Fibroblast of skin of scalp (primary cell): ENCODE measurements around the gene AP2A2.

Experiments
- DNase-seq: peaks from one replicate; pipeline ENCODE4 v3.0.0-alpha.2; 2013

AP2A2 gene

DNA sequence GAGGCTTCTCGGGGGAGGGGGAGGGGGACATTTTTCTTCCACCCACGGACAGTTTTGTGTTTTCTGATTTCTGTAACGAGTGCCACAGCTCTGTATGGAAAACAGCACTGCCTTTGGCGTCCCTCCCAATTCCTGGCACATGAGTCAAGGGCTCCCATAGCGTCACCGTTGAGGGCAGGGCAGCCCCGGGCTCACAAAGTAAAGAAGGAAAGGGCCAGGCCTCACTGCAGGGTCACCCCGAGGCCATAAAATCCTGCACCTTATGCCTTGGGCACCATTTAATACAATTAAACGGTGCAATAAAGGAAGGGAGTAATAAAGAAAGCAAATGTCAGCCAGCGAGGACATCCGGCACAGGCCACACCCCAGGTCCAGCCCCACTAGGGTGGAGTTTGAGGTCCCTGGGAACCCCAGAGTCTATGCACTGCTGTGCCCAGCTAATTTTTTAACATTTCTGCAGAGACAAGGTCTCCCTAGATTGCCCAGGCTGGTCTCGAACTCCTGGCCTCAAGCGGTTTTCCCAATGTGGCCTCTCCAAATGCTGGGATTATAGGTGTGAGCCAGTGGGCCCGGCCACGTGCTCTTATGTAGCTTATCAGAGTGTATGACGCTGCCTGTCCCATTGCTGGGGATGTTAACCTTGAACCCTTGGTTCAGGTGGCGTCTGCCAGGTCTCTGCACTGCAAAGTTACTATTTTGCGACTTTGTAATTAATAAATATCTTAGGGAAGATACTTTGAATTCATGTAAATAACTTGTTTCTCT is 135.4 kb downstream of the AP2A2 start:
- peak; percentile 80 for DNase-seq
